ENCODE data around the gene MEIS1.

MEIS1 gene

DNA sequence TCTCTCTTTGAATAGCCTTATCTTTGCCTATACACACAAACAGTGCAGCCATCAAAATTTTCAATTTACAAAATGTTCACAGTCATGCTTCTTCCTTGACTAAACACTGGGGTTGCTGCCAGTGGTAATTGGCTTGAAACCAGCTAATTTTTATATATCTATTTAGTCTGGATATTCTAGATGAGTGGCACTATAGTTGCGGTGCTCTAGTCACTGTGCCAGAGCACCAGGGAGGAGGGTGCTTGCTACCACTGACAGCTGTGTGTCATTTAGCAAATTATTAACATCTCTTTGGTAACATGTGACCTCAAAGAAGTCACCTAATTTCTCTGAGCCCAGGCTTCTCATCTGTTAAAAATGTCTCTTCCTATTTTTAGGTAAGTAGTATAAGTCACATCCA, 130.4 kb downstream of the MEIS1 start:
- no peak for DNase-seq (ENCODE audit: low read depth in 1 of 2, low spot score in 1 of 2)

DNA sequence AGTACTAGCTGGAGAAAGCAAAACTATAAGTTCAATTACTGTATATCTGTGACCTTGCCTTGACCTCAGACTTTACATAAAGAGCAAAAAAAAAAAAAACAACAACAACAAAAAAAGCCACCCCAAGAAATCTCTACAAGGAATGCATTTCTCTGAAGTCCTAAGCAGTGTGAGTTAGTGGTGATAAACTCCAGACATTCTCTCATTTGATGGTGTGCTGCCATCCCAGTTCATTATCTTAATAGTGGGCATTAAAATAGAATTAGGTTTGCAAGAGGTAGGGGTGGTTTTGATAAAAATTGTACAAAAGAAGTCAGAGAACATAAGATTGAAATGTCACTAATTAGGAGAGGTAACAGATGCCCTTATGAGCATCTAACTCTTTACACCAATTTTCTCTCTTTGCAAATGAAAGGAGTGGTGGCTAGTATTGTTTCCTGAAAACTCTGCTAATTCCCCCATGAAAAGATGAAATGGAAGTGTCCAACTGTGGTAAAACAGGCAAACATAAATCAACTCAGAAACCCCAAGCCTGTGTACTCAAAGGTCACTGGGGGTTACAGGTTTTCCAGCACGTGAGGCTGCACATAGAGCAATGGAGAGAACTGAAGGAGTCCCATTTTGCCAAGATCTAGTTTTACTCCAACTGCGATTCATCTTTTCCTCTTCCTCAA, 131.9 kb downstream of the MEIS1 start:
- DNase-seq (ENCODE audit: low read depth in 1 of 2, low spot score in 1 of 2): no peak

DNA sequence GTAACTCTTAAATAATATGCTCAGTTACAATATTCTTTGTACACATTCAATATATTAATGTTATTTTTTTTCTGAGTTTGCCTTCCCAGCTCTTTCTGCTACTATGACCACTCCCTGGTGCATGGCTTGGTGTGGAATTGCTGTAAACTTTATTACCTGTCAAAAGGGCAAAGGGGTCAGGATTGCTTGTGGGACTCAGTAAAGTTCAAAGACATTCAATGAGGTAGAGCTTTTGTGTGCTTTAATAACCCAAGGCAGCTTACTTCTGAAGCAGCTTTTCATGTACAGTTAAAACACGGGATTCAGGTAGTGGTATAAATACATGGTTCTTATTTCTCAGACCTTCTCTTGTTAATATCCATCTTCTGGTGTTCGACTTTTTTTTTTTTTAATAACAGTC, 132.8 kb downstream of the MEIS1 start:
- DNase-seq (ENCODE audit: low read depth in 1 of 2, low spot score in 1 of 2): no peak

DNA sequence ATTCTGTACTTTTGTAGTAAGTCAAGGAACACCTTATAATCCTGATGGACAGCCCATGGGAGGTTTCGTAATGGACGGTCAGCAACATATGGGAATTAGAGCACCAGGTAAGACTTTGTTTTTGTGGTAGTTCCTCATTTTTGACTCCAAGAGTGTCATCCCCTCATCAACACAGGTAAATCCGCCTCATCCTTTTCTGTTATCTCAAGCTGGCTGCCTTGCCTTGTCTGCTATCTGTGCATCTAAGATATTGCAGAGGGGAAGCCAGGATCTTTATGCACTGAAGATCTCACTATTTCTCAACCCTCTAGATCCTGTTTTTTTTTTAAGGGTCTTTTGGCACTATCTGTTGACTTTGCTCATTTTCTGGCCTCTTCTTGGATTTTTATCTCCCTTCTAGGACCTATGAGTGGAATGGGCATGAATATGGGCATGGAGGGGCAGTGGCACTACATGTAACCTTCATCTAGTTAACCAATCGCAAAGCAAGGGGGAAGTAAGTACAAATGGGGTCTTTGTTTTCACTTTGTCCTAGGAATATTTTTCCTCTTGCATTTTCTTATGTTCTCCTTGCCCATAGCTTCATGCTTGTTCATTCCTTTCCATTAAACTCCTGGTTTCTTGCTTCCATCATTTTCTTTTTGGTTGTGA, 133.8 kb downstream of the MEIS1 start:
- DNase-seq (ENCODE audit: low read depth in 1 of 2, low spot score in 1 of 2): no peak

DNA sequence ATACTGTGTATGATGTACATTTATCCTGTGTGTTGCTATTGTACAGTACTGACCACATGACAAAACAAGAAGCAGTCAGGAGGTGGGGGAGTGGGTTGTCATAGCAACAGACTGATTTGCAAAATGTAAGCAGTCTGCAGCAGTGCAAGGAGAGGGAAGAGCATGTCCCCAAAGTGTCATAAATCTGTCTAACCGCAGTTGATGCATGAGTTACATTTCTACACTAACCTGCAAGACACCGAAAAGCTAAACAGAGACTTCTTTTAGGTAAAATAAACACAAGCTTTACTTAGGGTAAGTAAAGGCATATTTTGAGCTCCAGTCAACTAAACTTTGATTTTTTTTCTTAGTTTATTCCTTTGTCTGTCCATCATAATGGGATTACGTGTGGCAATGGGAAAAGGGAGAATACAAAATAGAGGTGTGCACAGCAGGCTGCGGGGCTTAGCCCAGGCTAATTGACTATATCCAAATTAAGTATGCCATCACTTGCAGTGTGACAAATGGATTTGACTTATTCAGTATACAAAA, 134.5 kb downstream of the MEIS1 start:
- no peak for DNase-seq (ENCODE audit: low read depth in 1 of 2, low spot score in 1 of 2)

DNA sequence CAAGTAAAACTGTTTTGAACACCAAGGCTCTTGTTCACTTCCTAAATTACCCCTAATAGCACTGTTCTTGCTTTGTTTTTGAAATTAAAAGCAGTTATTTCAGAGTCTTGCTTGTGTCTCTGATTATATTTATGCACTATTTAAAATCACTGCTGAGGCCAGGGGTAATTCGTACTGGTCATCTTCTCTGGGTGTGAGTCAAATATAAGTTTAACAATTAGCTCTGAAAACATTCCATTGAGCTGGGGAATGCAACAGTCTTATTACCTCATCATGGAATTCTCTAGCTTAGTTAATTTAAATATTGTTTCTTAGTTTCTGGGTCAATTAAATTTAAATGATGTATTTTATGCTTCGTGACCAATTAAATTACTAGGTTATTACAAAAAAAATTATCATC, 135.0 kb downstream of the MEIS1 start:
- DNase-seq (ENCODE audit: low read depth in 1 of 2, low spot score in 1 of 2): no peak

DNA sequence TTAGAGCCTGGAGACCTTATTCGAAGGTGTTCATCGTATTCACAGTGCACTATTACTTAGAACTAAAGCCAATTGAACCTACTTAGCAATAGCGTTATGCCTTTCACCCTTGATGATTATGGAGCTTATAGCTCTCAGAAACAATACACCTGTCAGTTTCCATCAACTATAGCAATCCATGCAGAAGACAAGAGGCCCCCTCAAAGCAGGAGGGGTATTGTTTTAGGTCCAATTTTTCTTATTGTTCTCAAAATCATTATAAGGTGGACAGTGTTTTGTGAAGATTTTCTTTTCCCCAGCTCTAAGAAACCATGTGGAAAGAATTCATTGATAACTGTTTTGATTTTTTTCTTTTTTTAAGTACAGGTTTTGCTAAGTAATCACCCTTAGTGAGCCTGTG, 135.5 kb downstream of the MEIS1 start:
- DNase-seq (ENCODE audit: low read depth in 1 of 2, low spot score in 1 of 2): no peak

DNA sequence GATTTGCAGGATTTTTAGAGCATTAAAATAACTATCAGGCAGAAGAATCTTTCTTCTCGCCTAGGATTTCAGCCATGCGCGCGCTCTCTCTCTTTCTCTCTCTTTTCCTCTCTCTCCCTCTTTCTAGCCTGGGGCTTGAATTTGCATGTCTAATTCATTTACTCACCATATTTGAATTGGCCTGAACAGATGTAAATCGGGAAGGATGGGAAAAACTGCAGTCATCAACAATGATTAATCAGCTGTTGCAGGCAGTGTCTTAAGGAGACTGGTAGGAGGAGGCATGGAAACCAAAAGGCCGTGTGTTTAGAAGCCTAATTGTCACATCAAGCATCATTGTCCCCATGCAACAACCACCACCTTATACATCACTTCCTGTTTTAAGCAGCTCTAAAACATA, 137.0 kb downstream of the MEIS1 start:
- no peak for DNase-seq (ENCODE audit: low read depth in 1 of 2, low spot score in 1 of 2)

DNA sequence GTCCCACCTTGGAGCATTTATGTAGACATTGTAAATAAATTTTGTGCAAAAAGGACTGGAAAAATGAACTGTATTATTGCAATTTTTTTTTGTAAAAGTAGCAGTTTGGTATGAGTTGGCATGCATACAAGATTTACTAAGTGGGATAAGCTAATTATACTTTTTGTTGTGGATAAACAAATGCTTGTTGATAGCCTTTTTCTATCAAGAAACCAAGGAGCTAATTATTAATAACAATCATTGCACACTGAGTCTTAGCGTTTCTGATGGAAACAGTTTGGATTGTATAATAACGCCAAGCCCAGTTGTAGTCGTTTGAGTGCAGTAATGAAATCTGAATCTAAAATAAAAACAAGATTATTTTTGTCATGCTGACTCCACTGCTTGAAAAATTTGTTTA, 137.5 kb downstream of the MEIS1 start:
- no peak for DNase-seq (ENCODE audit: low read depth in 1 of 2, low spot score in 1 of 2)

DNA sequence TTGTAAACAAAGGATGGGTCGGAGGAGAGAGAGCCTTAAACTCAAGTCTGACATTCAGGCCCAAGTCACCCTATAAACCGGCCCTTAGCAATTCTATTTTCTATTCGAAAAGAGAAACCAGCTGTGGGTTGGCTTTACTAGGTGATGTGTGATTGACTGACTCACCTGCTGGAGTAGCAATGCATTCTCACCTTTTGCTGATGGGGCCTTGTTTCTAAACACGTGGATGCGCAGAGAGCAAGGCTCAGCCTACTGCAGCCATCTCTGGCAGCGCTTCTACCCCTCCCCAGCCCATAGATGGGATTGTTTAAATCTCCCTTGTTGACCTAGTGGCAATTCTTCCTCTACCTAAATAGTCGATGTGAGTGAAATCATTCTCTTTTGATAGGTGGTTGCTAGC, 138.5 kb downstream of the MEIS1 start:
- DNase-seq (ENCODE audit: low read depth in 1 of 2, low spot score in 1 of 2): no peak

DNA sequence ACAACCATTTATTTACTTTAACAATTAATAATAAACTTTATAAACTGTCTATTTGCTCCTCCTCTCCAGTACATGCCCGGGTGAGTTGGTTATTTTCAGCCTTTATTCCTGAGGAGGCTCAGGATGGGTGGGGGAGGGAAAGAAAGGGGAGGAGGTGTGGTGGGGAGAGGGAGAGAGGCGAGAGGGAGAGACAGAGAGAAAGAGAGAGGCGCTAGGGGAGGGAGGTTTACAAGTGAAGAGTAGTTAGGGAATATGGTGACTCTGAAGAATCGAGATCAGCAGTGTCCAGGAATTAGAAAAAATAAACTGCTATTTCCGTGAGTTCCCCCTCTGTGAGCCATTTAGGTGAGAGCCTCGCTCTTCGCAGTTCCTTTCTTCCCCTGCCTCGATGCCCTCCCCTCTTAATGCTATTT, 138.9 kb downstream of the MEIS1 start:
- DNase-seq (ENCODE audit: low read depth in 1 of 2, low spot score in 1 of 2): no peak

DNA sequence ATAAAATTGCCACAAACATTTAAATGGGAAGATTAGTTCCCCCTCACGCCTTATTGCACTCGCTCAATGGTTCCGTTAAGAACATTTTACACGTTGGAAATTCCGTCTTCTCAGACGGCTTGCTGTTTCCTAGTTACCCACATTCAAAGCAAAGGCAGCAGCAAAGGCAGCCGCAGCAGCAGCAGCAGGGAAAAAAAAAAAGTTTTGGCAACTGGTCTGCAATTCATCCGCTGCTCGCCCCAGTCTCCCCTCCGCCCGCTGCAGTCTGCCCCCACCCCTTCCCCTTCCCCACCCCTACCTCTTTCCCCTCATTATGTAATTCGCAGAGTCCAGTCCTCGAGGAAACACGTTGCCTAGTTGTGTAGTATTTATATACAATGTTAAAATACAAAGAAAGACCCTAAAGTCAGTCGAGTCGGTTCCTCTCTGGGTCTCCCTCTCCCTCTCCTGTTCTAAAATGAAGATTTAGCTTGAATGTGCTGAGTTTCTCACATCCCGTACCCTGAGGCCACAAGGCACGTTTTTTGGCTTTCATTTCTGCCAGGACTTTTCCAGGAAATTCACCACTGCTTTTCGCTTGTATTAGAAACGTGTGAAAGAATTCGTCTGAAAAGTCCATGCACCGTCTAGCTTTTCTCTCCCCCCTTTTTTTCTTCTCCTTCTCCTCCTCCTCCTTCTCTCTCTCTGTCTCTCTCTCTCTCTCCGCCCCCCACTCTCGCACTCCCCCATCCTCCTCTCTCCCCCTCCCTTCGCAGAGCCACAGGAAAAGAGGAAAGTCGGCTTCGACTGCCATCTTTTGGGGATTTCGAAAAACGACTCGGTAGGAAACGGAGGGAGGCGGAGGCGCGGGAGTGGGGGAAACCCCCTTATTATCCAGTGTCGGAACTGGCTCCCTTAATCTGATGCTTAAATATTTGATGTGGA, 140.0 kb downstream of the MEIS1 start:
- DNase-seq (ENCODE audit: low read depth in 1 of 2, low spot score in 1 of 2): no peak

DNA sequence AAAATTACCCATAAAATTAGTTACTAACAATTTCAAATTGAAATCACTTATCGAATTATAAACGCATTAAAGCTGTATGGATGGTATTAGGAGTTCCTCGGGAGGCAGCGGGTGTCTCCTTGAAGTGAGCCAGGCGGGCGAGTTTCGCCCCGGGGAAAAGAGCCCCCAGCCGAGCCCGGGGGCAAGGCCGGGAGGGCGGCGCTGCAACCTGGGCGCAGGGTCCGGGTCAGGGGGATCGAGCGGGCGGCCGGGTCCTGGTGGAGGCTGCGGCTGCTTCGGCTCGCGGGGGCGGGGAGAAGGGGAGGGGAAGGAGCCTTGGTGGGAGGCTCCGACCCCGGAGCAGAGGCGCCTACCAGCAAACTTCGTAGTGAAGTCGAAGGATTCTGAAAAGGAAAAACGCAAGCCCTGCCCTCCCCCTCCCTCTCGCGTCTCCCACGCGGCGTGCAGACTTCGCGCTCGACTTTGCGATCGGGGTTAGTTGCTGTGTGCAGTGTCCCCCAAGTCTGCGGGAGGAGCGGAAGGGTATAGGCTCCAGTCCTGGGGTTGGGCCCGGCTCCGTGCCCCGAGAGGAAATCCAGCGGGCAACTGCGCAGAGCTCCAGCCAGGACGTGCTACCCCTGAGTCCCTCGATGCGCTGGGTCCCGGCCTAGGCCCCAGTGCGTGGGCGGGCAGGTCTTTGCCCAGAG, 140.8 kb downstream of the MEIS1 start:
- no peak for DNase-seq (ENCODE audit: low read depth in 1 of 2, low spot score in 1 of 2)

DNA sequence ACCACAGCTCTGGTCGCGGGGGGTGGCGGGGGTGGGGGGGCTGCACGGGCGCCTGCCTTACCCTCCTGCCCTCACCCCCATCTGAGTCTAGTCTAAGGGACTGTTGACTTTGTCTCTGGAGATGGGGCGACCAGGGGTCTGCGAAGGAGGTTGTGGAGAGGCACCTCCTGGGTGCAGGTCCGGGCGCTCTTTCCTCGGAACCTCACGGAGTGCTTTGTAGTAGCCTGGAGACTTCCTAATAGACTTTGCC, 141.3 kb downstream of the MEIS1 start:
- no peak for DNase-seq (ENCODE audit: low read depth in 1 of 2, low spot score in 1 of 2)

DNA sequence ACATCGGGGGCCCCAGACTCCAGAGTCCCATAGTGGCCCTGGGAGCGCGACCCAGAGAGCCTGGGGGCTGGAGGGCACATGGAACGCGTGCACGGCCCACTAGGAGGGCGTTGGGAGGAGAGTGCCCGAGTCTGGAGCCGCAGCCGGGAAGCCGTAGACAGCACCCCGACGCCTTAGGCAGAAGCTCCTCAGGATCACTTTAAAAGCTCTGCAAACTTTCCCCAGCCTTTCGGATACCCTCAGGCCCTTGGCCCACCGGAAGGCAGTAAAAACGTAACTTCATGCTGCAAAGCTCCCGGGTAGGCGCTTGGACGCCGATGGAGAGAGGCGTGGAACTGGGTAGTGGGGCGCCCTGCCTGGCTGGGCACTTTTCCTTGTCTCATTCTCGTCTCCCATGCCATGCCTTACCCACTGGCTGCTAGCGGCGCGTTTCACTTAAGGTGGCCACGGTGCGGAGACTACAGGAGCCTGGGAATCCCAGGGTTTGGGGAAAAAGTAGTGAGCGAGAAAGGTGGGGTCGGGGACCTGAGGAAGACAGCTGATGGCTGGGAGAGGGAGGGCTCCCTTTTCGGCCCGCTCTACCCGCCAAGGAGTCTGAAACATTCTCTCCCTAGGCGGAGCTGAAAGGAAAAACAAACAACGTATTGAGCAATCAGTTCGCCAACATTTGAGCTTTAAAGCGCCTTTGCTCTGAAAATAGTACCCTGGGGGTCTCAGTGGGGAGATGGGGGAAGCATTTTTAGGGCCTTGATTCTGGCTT, 141.8 kb downstream of the MEIS1 start:
- no peak for DNase-seq (ENCODE audit: low read depth in 1 of 2, low spot score in 1 of 2)

DNA sequence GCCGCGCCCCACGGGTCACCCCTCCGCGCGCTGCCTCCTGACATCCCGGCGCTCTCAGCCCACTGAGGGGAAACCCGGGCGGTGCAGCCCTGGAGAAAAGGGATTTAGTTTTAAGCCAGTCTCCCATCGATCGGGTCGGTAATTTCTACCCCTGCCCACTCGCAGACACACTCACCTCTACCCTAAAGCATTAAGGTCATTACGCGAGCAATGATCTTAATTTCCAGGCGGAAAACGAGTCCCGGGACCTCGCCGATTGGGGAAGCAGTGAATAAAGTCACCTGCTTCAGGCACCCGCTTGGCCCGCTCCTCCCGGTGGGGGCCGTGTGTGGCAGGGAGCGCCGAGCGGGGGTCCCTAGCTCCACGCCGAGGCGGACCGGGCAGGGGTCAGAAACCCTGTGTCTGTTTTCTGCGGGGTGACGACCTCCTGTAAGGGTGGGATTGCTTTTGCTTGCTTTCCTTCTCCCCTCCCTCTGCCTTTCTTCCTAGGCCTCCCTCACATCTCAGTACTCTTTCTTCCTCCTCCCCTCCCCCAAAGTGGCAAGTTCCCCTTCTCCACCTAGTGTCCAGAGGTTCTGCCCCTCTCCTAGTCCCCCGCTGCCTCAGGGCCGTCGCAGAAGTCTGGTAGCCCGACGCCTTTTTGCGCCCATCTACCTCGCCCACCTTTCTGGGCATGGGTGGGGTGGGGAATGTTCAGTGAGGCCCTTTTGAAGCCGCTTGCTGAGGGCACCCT, 142.6 kb downstream of the MEIS1 start:
- DNase-seq (ENCODE audit: low read depth in 1 of 2, low spot score in 1 of 2): no peak

DNA sequence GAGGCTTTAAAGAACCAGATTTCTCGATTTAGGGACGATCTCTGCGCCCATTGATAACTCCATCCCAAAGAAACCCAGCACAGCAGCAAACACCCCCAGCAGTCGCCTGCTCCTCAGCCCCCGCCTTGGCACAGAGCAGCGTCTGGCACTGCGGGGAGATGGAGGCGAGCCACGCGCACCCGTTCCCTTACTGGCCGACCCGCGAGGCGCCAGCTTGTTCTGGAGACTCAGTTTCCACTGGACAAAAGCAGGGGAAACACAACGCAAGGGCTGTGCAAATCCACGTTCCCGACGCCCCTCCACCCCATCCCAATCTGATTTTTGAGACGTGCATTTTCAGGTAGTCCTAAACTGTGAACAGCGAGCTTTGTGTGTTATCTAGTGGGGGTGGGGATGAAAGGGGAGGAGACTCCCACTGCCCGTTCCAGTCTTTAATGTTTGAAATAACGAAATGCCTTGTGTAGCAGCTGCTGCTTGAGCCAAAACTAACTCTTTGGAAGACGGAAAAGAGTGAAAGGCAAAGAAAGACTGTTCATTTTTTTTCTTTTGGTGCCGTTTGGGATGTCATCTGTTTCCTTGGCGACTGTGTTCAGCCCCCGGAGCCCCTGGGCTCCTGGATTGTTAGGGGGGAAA, 143.2 kb downstream of the MEIS1 start:
- no peak for DNase-seq (ENCODE audit: low read depth in 1 of 2, low spot score in 1 of 2)

DNA sequence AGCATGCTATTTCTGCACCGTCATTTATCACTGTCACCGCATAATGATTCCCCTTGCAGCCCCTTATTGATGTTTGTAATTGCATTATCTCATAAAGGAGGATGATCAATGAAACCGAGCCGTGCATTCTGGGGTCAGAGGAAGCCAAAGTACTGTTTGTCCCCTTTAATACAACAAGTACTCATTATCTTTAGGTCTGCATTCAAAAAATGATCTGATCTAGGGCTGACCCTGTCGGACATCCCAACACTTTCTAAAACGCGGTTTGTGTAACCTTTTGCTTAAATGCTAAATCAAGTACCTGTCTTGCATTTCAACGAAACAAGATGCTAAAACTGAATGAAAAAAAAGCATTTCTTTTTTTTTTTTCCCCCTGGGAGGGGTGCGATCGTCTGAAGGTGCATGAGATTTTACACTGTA, 143.8 kb downstream of the MEIS1 start:
- DNase-seq (ENCODE audit: low read depth in 1 of 2, low spot score in 1 of 2): no peak

DNA sequence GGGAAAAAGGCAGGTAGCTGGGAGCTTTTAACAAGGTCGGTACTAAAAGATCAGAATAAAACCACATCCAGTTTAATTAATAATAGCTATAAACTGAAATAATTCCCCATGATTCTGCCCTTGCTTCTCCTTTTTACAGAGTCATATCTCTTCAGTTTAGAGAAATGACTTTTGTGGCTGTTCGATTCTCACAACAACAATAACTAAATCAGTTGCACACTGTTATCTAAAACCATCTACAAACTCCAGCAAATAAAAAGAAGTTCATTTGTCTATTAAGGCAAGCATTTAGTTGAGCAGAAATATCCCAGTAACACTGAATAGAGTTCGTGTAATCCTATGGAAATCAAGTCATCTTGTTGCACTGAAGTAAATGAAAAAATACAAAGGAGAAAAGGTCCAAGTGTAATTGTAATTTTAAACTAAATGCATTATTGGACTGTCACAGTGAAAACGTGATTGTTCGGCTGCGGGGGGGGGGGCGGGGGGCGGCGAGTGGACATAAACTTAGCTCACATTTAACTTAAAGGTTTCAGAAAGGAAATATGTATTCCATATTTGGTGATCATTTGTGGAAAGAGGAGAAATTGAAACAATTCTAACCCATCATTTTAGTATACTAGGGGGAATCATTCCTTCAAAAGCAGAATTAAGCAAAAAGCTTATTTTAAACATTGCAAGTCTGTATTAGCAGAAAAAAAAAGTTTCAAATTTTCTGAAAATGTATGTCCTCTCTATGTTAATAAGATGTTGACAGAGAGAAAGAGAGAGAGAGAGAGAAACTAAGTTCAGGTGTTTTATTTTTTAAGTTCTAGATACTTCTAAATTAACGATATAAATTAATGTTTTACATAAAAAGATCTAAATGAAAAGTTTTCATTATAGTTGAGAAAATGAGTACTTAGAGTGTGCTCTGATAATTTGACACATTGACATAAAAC, 144.5 kb downstream of the MEIS1 start:
- no peak for DNase-seq (ENCODE audit: low read depth in 1 of 2, low spot score in 1 of 2)
